GM21390 (cell line): ENCODE measurements around the gene EN2.

Experiments used
- ATAC-seq: cut with Tn5 transposase; IDR thresholded peaks from one replicate; pipeline ENCODE4 v1.9.1; 2021; ENCODE audit not compliant: unreplicated experiment

Gene EN2

DNA sequence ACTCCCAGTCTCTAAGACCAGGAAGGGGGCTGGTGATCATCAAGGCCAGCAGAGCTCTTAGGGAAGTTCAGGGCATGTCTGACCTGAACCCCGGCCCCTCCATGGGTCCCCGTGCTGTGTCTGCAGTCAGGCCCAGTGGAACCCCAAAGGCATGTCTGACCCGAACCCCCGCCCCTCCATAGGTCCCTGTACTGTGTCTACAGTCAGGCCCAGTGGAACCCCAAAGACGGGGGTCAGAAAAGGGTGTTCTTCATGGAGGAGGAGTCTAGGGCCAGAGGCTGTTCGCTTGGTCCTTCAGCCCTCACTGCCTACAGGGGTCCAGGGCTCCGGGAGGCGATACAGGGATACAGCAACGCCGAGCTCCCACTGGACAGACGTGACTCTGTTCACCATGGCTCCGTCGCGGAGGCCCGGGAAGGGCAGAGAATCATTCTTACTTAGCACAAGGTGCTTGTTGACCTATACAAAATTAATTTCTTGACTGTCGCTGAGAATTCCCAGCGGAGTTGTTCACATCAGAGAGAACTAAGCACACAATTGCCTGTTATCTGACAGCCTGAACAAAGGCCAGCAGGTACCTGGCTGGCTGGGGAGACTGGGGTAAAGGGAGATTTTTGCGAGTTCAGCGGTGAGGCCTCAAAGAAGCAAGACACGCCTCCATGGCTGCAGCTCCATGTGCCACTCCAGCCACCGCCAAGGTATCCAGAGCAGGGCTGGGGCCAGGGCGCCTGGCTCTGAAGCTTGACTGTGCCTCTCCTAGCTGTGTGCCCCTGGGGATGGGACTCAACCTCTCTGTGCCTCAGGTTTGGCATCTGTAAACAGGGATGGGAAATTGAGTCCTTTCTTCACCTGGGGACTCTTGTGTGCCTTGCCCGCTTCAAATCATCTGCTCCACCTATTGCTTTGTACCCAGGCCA is 26.8 kb downstream of the EN2 start:
- ATAC-seq: no peak

DNA sequence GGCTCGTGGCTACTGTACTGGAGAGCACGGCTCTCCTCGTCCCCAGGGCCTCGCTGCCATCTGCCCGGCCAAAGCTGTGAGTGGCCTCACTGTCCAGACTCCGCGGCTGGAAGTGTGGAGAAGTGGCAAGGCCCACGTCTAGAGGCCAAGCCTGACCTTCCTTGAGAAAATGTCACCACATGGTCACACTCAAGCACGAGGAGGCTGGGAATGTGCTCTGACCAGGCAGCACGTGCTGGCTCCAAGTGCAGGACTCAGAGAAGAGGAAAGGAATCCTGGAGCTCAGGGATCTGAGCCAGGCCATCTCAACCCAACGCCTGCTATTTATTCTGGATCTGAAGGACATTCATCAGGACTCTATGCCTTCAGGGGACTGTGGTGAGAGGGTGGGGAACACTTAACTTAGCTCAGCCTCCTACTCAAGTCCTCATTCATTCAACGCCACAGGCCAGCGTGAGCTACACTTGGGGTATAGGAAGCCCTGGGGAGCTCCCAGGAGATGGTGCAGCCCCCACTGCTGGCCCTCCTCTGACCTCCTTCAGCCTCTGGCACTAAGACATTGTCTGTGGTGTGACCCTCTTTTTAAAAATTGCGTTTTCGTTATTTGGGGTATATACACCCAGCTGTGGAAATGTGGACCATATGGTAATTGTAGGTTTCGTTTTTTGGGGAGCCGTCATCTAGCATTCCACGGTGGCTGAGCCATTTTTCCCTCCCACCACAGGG is 29.0 kb downstream of the EN2 start:
- ATAC-seq: no peak

DNA sequence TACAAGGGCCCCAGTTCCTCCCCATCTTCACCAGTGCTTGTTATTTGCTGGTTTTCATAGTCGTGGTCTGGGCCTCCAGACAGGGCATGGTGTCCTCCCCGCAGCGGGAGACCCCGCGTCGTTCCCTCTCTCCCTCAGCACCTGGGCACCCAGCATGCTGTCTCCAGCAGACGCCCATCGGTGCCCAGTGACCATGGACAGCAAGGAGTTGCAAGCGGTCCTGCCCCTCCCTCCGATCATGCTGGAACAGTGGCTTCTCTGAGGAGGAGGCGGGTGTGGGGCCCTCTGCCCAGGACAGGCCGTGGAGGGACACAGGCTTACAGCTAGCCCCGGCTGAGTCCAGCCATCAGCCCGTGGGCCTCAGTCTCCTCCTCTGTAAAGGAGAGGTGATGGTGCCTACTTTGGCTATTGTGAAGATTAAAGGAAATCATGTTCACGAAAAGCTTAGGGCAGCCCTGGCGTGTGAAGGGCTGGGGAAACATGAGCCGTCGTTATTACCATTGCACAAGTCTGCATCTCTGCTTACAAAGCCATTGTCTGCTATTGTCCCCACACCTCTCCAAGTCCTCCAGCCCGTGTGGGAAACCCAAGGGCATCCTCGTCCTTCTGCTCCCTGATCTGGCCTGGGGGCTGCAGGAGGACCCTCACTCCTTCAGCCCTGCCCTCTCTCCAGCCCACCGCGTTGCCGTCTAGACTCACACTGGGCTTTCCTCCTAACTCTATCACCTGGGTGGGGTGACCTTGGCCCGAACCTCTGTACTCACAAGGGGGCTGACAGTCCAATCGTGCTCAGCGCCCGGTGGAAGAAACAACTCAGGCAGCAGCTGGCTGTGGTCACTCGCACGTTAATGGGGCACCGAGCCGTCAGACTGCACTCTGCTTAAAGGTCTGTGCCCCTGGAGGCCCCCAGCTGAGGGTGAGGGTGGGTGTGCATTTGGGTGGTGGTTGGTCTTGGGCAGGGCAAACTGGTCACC is 29.9 kb downstream of the EN2 start:
- no peak for ATAC-seq

DNA sequence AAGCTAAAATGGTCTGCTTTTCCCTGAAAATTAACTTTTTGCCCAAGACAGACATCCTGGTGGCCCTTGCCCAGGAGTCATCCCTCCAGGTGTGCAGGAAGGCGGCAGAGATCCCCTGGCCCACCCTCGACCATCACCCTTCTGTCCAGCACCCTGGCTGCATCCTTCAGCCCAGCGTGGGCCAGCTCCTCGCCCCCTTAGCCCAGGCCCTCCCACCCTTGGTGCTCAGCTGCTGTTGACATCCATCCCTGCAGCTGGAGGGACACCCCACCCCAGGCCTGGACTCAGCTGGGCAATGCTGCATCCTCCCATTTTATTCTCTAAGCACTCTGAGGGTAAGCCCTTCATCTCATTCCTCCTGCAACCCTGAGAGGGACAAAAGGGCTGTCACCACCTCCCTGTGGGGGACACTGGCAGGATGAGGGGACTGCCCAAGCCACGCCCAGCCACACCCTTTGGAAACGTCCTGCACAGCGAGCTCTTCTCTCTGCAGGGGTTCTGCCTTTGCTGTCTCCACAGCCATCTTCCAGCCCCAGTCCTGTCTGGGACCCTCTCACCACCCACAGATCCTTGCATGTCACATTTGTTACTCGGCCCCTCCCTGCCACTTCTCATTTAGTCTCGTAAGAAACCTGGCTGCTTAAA is 30.7 kb downstream of the EN2 start:
- no peak for ATAC-seq

GRCh38 chr7:155489158-155489840 is 31.4 kb downstream of the EN2 start:
- ATAC-seq: no peak

- ATAC-seq: peak; percentile 13
Observed at GRCh38 chr7:155489862-155490696, 32.1 kb downstream of the EN2 start.

DNA sequence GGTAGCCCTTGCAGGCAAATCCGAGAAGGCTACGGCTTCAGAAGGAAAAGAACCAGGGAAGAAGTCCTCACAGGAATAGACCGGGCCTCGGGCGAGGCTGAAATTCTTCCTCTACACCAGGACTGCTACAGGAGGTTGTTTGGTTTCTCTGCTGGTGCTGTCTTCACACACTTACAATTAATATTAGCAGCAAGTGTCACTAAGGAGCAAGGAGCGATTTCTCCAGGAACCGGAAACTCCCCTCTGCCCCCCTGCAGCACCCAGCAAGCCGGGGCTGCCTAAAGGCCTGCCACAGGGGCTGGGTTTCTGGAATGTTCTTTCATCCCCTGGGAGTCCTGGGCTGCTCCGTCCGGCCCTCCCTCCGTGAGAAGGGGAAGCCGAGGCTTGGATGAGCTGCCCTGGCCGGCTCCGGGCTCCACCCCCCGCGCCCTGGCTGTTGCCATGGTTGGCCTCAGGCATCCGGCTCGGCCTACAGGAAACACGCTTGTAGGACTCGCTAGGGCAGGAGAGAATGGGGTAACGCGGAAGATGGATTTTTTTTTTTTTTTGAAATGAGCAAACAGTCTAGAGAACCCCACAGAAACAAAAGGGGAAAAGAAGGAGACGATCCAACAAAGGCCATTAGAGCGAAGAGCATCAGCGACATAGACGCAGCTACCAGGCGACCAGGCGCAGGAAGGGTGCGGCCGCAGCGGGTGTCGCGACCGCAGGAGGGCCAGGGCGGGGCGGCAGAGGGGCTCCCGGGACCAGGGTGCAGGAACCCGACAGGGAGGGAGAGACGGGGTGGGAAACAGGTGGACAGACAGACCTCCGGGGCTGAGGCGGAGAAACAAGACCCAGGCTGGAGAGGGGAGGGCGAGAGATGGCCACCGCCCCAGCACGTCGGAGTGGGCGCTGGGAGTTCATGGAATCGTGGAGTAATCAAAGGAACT is 33.0 kb downstream of the EN2 start:
- peak; percentile 92 for ATAC-seq

GRCh38 chr7:155491812-155492211 is 33.9 kb downstream of the EN2 start:
- no peak for ATAC-seq

DNA sequence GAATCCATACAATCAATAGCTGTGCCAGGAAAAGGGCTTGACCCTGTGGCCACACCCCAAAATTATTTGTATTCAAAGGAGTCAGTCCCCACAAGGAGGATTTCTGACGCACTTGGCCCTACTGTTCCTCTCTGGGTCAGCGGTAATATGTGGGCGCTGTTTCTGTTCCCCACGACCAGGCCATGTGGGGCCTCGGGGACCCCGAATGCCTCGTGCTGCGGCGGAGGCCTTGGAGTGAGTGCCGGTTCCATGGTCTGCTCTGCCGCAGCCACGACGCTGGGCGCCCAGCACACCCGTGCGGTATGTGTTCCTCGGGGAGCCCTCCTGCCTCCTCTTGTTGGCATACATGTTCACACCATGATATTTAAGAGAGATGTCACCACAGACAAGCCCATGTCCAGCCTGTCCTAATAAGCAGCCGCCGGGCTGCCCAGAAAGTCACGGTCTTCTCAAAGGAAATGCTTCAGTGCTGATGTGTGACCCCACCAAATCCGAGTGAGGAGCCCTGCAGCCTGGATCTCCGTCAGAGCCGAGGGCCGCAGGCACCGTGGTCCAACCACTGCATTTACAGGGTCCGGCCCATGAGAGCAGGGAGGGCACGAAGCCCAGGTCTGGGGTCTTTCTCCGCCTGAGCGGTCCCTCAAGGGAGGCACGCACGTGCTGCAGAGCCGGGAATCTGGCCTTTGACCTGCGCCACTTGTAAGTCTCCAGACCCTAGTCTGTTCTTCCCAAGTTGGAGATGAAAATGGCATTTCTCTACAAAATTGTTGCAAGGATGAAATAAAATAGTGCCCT is 36.0 kb downstream of the EN2 start:
- no peak for ATAC-seq

- no peak for ATAC-seq
Observed at GRCh38 chr7:155494551-155494950, 36.6 kb downstream of the EN2 start.

DNA sequence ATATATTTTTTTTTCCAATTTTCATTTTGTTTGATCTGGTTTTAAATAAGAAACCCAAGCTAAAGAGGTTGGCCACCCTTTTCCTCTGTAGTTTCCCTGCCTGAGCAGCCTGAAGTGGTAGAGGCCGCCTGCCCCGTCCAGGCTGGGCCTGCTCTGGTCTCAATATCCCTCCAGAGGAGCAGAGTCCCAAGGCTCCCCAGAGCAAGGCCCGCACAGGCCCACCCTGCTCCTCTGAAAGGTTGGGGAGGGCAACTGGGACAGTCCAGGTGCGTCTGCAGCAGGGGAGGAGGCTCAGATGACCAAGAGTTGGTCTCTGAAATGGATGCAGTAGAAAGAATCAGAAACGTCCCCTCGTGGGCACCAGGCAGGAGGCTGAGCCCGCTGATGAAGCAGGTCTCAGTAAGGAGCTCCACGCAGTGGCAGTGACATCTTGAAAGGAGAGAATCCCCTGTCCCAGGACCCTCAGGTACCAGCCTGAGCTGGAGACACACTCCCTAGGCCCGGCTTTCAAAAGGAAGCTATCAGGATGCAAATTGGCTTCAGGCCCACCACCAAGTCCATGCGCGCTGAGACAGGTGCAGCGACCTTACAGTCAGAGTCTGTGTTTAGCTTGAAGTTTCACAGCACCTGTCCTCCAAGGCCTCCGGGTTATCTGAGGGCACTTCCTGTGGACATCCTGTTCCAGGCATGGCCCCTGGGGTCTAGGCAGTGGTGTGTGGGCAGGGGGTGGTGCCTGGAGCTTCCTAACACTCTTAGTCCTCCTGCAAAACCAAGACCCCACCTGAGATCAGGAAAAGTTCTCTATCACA is 37.7 kb downstream of the EN2 start:
- ATAC-seq: no peak

- ATAC-seq: no peak
Observed at GRCh38 chr7:155496267-155497005, 38.5 kb downstream of the EN2 start.

DNA sequence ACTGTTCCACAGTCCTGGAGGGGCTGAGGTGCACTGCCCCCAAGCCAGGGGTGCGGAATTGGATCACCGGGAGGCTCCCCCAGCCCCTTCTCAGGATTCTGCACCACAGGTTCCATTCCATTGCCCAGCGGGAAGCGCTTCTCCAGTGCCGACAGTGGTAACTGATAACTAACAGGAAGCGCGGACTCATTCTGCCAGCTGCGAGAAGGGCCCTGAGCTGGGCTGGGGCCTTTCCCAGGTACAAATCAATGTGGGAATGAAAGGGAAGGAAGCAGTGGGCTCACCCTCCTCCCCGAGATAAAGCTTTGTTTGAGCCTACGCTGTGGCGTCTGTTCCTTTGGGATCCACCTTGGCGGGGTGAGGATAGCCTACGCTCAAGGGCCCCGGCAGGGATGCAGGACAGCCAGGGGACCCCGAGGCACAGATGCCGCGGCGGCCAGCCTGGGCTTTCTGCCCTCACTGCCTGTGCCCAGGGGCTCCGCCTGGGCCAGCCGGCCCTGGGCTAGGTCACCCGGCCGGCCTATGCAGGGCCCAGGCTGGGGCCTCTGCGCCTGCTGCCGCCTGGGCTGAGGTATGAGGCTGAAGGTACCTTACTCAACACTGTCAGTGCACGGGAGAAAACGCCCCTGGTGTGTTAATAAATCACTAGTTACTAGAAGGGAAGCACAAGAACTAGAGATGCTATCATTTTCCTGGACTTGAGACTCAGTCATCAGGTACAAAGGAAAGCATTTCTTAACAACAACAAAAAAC is 39.4 kb downstream of the EN2 start:
- no peak for ATAC-seq

DNA sequence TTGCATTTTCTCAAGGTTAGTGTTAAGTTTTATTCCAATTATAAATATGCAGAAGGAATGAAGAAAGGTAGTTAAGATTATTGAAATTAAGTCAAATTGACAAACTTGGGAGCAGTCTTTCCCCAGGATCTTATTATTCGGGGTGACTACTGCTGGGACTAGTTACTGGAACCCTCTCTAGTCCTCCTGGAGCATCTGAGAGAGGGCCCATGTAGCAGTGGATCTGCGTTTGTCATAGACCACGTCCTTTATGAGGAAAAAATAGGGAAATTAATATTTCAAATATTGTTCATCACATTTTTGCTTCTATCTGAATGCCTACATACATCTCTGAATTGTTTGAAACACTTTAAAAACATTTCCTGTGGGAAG is 47.5 kb downstream of the EN2 start:
- no peak for ATAC-seq

DNA sequence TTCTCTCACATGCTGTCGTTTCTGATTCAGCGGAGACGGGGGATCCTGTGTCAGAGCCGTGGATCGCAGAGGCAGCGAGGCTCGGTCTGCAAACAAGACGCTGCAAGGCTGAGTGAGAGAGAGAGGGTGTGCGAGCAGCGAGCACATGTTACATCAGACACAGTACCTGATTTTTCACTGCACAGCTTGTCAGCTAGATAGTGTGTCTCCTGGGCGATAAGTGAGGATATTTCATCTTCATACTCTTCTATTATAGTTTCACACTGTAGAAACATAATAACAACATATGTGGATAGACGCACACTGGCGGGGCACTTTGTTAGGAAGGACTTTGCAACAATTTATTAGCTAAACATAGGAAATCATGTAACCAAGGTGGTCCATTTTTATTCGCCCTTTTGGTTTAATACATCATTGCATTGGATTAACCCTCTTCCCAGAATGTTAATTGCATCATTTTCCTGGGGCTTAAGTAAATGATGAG is 49.0 kb downstream of the EN2 start:
- ATAC-seq: no peak
